ENCODE results near the gene PLPPR5.

DNA sequence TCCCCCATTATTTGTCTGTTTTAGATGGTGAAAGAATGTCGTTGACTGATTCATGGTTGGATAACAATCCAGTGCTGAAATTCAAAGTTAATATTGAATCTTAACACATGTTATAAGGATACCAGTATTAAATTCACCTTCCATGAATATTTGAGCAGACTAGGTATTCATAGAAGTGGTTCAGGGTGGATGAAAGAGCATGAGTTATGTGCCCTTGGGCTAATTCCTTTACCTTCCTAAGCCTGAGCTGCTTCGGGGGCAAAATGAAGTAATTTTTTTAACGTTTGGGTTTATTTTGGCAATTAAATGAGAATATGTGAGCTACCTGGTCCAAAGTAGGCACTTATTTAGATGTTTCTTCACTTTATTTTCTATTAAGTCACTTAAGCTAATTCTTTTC, 2.7 kb upstream of the PLPPR5 start:
- TF ChIP-seq CTCF (IDR thresholded peaks at IDR 0.05) (no peak), POLR2A (IDR thresholded peaks at IDR 0.05) (no peak)
